Panc1 (cell line): ENCODE data around the gene GABRA4. TPM values are rescaled to one million over a fixed set of nuclear protein-coding genes. Genes with fewer than 3 reads are reported as not detected.

Experiments used
- ATAC-seq: fragments of 200-7000 bp; cut with Tn5 transposase; 2 replicates; pipeline ENCODE4 v1.9.1; 2020; ENCODE audit warnings: mild to moderate bottlenecking, moderate library complexity
- BruUV-seq: library from RNA; stranded (reverse); fragments of 400-500 nt; replicated peaks from 2 replicates; lab custom pipeline; 2021; lab: Mats Ljungman, UMichigan
- CTCF ChIA-PET: fragments of 300-600 bp; sonication (Branson Sonifier 250); formaldehyde crosslinking; loops from one replicate; lab custom pipeline; 2022; ENCODE audit warnings: antibody characterized with exemption; lab: Charles Lee
- POLR2A ChIA-PET: fragments of 300-600 bp; sonication (Branson Sonifier 250); formaldehyde crosslinking; loops from one replicate; lab custom pipeline; 2022; ENCODE audit warnings: antibody characterized with exemption; lab: Charles Lee
- DNase-seq: peaks from one replicate; pipeline ENCODE4 v3.0.0-alpha.2; 2010; ENCODE audit warnings: low read depth, low spot score
- H3K27ac ChIP-seq: 2 replicates; pipeline ENCODE4 v1.5.1; 2011; ENCODE audit warnings: mild to moderate bottlenecking, low read length, inconsistent platforms
- H3K27me3 ChIP-seq: fragments of 200-500 bp; sonication (Bioruptor generic); 2 replicates; pipeline ENCODE4 v1.6.0; 2014; ENCODE audit warnings: low read length, inconsistent platforms; ENCODE audit not compliant: control insufficient read depth, insufficient read depth
- H3K36me3 ChIP-seq: fragments of 200-500 bp; sonication (Bioruptor generic); 2 replicates; pipeline ENCODE4 v1.5.1; 2014; ENCODE audit warnings: inconsistent platforms, mild to moderate bottlenecking, low read length, moderate library complexity; ENCODE audit not compliant: control insufficient read depth, insufficient read depth
- H3K4me1 ChIP-seq: 2 replicates; pipeline ENCODE4 v1.5.1; 2011; ENCODE audit warnings: inconsistent platforms, mild to moderate bottlenecking, low read length, moderate library complexity; ENCODE audit not compliant: control insufficient read depth, insufficient read depth
- H3K4me3 ChIP-seq, 2 experiments: 2 replicates each; pipeline ENCODE4 v1.5.1; 2011 to 2012; ENCODE audit warnings: low read depth in 2 of 2, low read length in 2 of 2, mild to moderate bottlenecking in 2 of 2, inconsistent platforms in 1 of 2, moderate library complexity in 1 of 2
- H3K9me3 ChIP-seq: fragments of 200-500 bp; sonication (Bioruptor generic); 2 replicates; pipeline ENCODE4 v1.5.1; 2014; ENCODE audit warnings: low read depth, mild to moderate bottlenecking, inconsistent platforms, low read length, moderate library complexity; ENCODE audit not compliant: control insufficient read depth, insufficient read depth
- CTCF ChIP-seq: fragments of 450-650 bp; IDR thresholded peaks from 2 replicates; pipeline ENCODE4 v1.5.1; 2017; ENCODE audit warnings: mild to moderate bottlenecking
- POLR2AphosphoS5 ChIP-seq: IDR thresholded peaks from 2 replicates; pipeline ENCODE4 v1.6.1; 2012; ENCODE audit warnings: mild to moderate bottlenecking, low read depth, low read length, moderate library complexity
- REST ChIP-seq, 2 experiments: IDR thresholded peaks; 2 replicates each; pipeline ENCODE4 v1.6.1; 2011 to 2012; ENCODE audit warnings: low read depth in 2 of 2, control low read depth in 1 of 2, low read length in 1 of 2, mild to moderate bottlenecking in 1 of 2, moderate library complexity in 1 of 2; ENCODE audit not compliant: insufficient read depth in 1 of 2
- SIN3A ChIP-seq: IDR thresholded peaks from 2 replicates; pipeline ENCODE4 v1.6.1; 2012; ENCODE audit warnings: low read depth, mild to moderate bottlenecking, low read length, moderate library complexity, borderline replicate concordance; ENCODE audit not compliant: insufficient read depth
- TCF7L2 ChIP-seq: IDR thresholded peaks from 2 replicates; pipeline ENCODE4 v1.6.1; 2011; ENCODE audit warnings: mild to moderate bottlenecking, low read depth, low read length, inconsistent platforms
- in situ Hi-C: cut with HindIII; loops from 2 replicates; pipeline ENCODE4 v1.10.0; 2016; ENCODE audit warnings: low sequenced_read_pairs, low pct_unique_long_range_greater_than_20kb
- intact Hi-C: fragments of 100-400 bp; cut with micrococcal nuclease; formaldehyde crosslinking; loops from one replicate; pipeline ENCODE4 v1.10.0; 2022; ENCODE audit not compliant: unreplicated experiment
- total RNA-seq: library from RNA; stranded (reverse); gene quantifications from one replicate; pipeline ENCODE4 v1.2.1, GENCODE V29; 2021; ENCODE audit not compliant: unreplicated experiment

The GABRA4 gene
- total RNA-seq, 1 experiment from 2014 or later = not detected

- CTCF ChIA-PET = no interaction called here
- no TSS peak for BruUV-seq
- intact Hi-C loops = loop anchor here (5.0 kb wide), 1 partner anchor 190 kb away; no protein-coding TSS in a partner anchor
- POLR2A ChIA-PET = no interaction called here
- Histone ChIP-seq H3K9me3 (no peaks in the 10 kb centered on the region), H3K4me1 (peaks cover 4% of the 10 kb centered on the region; the same call in 1 of the 2 replicates), H3K4me3 (peak overlapping the region; percentile 37 to 60), H3K27ac (no peak overlapping the region), H3K27me3 (0 out of 2 replicates have a peak, but pooled peaks cover 5% of the 10 kb centered on the region), H3K36me3 (no peaks in the 10 kb centered on the region)
- in situ Hi-C loops = no loop called here
- TF ChIP-seq SIN3A (no peak), POLR2AphosphoS5 (no peak), CTCF (no peak), TCF7L2 (no peak), REST (IDR thresholded peaks at IDR 0.05; ENCODE audit: insufficient read depth in 1 of 2, low read depth in 2 of 2, low read length in 1 of 2) (no peak)
- ATAC-seq (peak; percentile 64; the same call in 1 of the 2 replicates), DNase-seq (no peak)
Measured at GRCh38 chr4:47031751-47032404, 38.5 kb upstream of the GABRA4 start.

- no peak for TF ChIP-seq TCF7L2
- ATAC-seq = 0 out of 2 replicates have a peak, but pooled peaks have one; percentile 44
- H3K4me1 ChIP-seq = peaks cover 4% of the 10 kb centered on the region; the same call in 1 of the 2 replicates
- no peaks in the 10 kb centered on the region for H3K9me3 ChIP-seq
- DNase-seq = peak; percentile 50
- no TSS peak for BruUV-seq
- in situ Hi-C loops = no loop called here
- H3K4me3 ChIP-seq = peak within 1 kb of the TSS; percentile 37 to 60
- ChIA-PET CTCF (no interaction called here), POLR2A (no interaction called here)
- no peaks in the 10 kb centered on the region for H3K36me3 ChIP-seq
- H3K27ac ChIP-seq = no peak within 1 kb of the TSS
- intact Hi-C loops = loop anchor here (5.0 kb wide), 1 partner anchor 189 kb away; no protein-coding TSS in a partner anchor
- H3K27me3 ChIP-seq = 0 out of 2 replicates have a peak, but pooled peaks cover 5% of the 10 kb centered on the region
Measured at GRCh38 chr4:47031011-47031678, 37.8 kb upstream of the GABRA4 start, which contains the start of gene GABRB1. Gene GABRB1 (plus strand): TSS chr4:47031567.
